HepG2 (cell line): ENCODE data around the gene MYL12B. TPM values are rescaled to one million over a fixed set of nuclear protein-coding genes. Genes with fewer than 3 reads are reported as not detected.
A peak's percentile ranks its signal among the peaks of the same experiment; 100 is the strongest.

Experiments used
- ARNTL ChIP-seq: sonication (generic); formaldehyde crosslinking; IDR thresholded peaks from 2 replicates; pipeline ENCODE4 v1.4.0; 2020; ENCODE audit warnings: mild to moderate bottlenecking, missing genetic modification reagents
- CAMTA2 ChIP-seq: sonication (generic); formaldehyde crosslinking; IDR thresholded peaks from 2 replicates; pipeline ENCODE4 v1.4.0; 2020; ENCODE audit warnings: mild to moderate bottlenecking, missing genetic modification reagents, borderline replicate concordance
- CSRNP1 ChIP-seq: sonication (generic); formaldehyde crosslinking; IDR thresholded peaks from 2 replicates; pipeline ENCODE4 v1.8.1; 2023; ENCODE audit warnings: mild to moderate bottlenecking, missing genetic modification reagents
- HNF1A ChIP-seq, 2 experiments: sonication (generic) in 1 of 2; formaldehyde crosslinking in 1 of 2; IDR thresholded peaks; 2 replicates each; pipeline versions ENCODE4 v1.4.0 to v1.6.1; 2016 to 2020; ENCODE audit warnings: borderline replicate concordance in 1 of 2, low read depth in 1 of 2, mild to moderate bottlenecking in 1 of 2, missing genetic modification reagents in 1 of 2
- IKZF4 ChIP-seq: sonication (generic); formaldehyde crosslinking; IDR thresholded peaks from 2 replicates; pipeline ENCODE4 v1.5.1; 2020; ENCODE audit warnings: borderline replicate concordance, mild to moderate bottlenecking, low read depth, missing genetic modification reagents; ENCODE audit errors: not compliant biosample characterization
- KDM3A ChIP-seq: IDR thresholded peaks from 2 replicates; pipeline ENCODE4 v1.6.1; 2018; ENCODE audit warnings: low read depth, missing compliant biosample characterization
- MTA3 ChIP-seq: sonication (generic); formaldehyde crosslinking; IDR thresholded peaks from 2 replicates; pipeline ENCODE4 v1.4.0; 2020; ENCODE audit warnings: missing genetic modification reagents
- MXD1 ChIP-seq: sonication (generic); formaldehyde crosslinking; IDR thresholded peaks from 2 replicates; pipeline ENCODE4 v1.4.0; 2020; ENCODE audit warnings: mild to moderate bottlenecking, missing genetic modification reagents
- RELA ChIP-seq: sonication (generic); formaldehyde crosslinking; IDR thresholded peaks from 2 replicates; pipeline ENCODE4 v1.4.0; 2020; ENCODE audit warnings: missing genetic modification reagents
- SALL1 ChIP-seq: sonication (generic); formaldehyde crosslinking; IDR thresholded peaks from 2 replicates; pipeline ENCODE4 v1.8.0; 2022; ENCODE audit warnings: mild to moderate bottlenecking, missing genetic modification reagents
- SCMH1 ChIP-seq: sonication (generic); formaldehyde crosslinking; IDR thresholded peaks from 2 replicates; pipeline ENCODE4 v1.9.0; 2021; ENCODE audit warnings: missing genetic modification reagents, mild to moderate bottlenecking, borderline replicate concordance
- SMAD3 ChIP-seq: sonication (generic); formaldehyde crosslinking; IDR thresholded peaks from 2 replicates; pipeline ENCODE4 v1.4.0; 2020; ENCODE audit warnings: missing genetic modification reagents
- SP2 ChIP-seq: sonication (generic); formaldehyde crosslinking; IDR thresholded peaks from 2 replicates; pipeline ENCODE4 v1.5.1; 2020; ENCODE audit warnings: mild to moderate bottlenecking, missing genetic modification reagents
- ZNF570 ChIP-seq: sonication (generic); formaldehyde crosslinking; IDR thresholded peaks from 2 replicates; pipeline ENCODE4 v1.4.0; 2020; ENCODE audit warnings: mild to moderate bottlenecking, missing genetic modification reagents, borderline replicate concordance
- ZNF83 ChIP-seq: sonication (generic); formaldehyde crosslinking; IDR thresholded peaks from 2 replicates; pipeline ENCODE4 v1.4.0; 2020; ENCODE audit warnings: missing genetic modification reagents, mild to moderate bottlenecking, borderline replicate concordance
- polyA plus RNA-seq, 8 experiments: library from polyadenylated mRNA; depleted of rRNA in 3 of 8; stranded (reverse) in 7 of 8; unstranded in 1 of 8; fragments of >200 nt; fragmentation: Illumina TruSeq in 4 of 8; extraction: Trizol in 4 of 8; gene quantifications; 2 replicates each; pipeline versions ENCODE4 v1.2.1 to v1.2.3, GENCODE V29; 2011 to 2016; ENCODE audit warnings: low read depth in 4 of 8, missing spikeins in 1 of 8, mixed read lengths in 1 of 8; ENCODE audit not compliant: insufficient read depth in 1 of 8
- total RNA-seq, 5 experiments: library from RNA; depleted of rRNA; stranded (reverse); fragments of >200 nt; fragmentation: Illumina TruSeq; extraction: Trizol; gene quantifications; 2 replicates each; pipeline ENCODE4 v1.2.3, GENCODE V29; 2016; ENCODE audit warnings: low read depth in 1 of 5
- TF ChIP-seq, protein P1 (sequence below): sonication (generic); formaldehyde crosslinking; IDR thresholded peaks from 2 replicates; pipeline ENCODE4 v1.5.0; 2020; ENCODE audit warnings: mild to moderate bottlenecking, missing genetic modification reagents, moderate library complexity
- TF ChIP-seq, protein P2 (sequence below): sonication (generic); formaldehyde crosslinking; IDR thresholded peaks from 2 replicates; pipeline ENCODE4 v1.4.0; 2020; ENCODE audit warnings: missing genetic modification reagents

The MYL12B gene
- total and polyA plus RNA-seq, 2 of the 13 experiments (the other 11 are each of a cell fraction or from before 2014, with no cell fraction given): 265 to 340 TPM

- TF ChIP-seq IKZF4: no peak
- no peak for TF ChIP-seq RELA (CRISPR knock-in tag)
- peak; percentile 64; the same call in 1 of the 2 replicates for TF ChIP-seq SMAD3 (CRISPR knock-in tag)
- peak; percentile 37; the same call in 1 of the 2 replicates for TF ChIP-seq MXD1 (CRISPR knock-in tag)
- TF ChIP-seq SP2: peak; percentile 70
- no peak for TF ChIP-seq ZNF570 (CRISPR knock-in tag)
- TF ChIP-seq, protein P1, sequence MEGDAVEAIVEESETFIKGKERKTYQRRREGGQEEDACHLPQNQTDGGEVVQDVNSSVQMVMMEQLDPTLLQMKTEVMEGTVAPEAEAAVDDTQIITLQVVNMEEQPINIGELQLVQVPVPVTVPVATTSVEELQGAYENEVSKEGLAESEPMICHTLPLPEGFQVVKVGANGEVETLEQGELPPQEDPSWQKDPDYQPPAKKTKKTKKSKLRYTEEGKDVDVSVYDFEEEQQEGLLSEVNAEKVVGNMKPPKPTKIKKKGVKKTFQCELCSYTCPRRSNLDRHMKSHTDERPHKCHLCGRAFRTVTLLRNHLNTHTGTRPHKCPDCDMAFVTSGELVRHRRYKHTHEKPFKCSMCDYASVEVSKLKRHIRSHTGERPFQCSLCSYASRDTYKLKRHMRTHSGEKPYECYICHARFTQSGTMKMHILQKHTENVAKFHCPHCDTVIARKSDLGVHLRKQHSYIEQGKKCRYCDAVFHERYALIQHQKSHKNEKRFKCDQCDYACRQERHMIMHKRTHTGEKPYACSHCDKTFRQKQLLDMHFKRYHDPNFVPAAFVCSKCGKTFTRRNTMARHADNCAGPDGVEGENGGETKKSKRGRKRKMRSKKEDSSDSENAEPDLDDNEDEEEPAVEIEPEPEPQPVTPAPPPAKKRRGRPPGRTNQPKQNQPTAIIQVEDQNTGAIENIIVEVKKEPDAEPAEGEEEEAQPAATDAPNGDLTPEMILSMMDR: no peak
- no peak for TF ChIP-seq HNF1A (IDR thresholded peaks at IDR 0.05; ENCODE audit: low read depth)
- TF ChIP-seq HNF1A (CRISPR knock-in tag; IDR thresholded peaks at IDR 0.05; ENCODE audit: borderline replicate concordance): peak; percentile 60; the same call in 1 of the 2 replicates
- TF ChIP-seq MTA3 (CRISPR knock-in tag): no peak
- TF ChIP-seq CSRNP1 (CRISPR knock-in tag): peak; percentile 76; the same call in 1 of the 2 replicates
- TF ChIP-seq SCMH1 (CRISPR knock-in tag): no peak
- TF ChIP-seq CAMTA2: no peak
- no peak for TF ChIP-seq ZNF83 (CRISPR knock-in tag)
- no peak for TF ChIP-seq KDM3A (CRISPR knock-in tag)
- TF ChIP-seq, protein P2, sequence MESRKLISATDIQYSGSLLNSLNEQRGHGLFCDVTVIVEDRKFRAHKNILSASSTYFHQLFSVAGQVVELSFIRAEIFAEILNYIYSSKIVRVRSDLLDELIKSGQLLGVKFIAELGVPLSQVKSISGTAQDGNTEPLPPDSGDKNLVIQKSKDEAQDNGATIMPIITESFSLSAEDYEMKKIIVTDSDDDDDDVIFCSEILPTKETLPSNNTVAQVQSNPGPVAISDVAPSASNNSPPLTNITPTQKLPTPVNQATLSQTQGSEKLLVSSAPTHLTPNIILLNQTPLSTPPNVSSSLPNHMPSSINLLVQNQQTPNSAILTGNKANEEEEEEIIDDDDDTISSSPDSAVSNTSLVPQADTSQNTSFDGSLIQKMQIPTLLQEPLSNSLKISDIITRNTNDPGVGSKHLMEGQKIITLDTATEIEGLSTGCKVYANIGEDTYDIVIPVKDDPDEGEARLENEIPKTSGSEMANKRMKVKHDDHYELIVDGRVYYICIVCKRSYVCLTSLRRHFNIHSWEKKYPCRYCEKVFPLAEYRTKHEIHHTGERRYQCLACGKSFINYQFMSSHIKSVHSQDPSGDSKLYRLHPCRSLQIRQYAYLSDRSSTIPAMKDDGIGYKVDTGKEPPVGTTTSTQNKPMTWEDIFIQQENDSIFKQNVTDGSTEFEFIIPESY: no peak
- TF ChIP-seq SALL1 (CRISPR knock-in tag): peak; percentile 64; the same call in 1 of the 2 replicates
- peak; percentile 50; the same call in 1 of the 2 replicates for TF ChIP-seq ARNTL (CRISPR knock-in tag)
Measured at GRCh38 chr18:3261373-3262233, at the start of gene MYL12B (continued).
